HL-60/S4 treated with phorbol 12-myristate 13-acetate at 8.2 ng/mL for 4 days and 3 days (cell line): ENCODE measurements around the gene DTL.
"Not testable (repeated sequence)": the region's sequence is repeated elsewhere in the genome, so short reads cannot be mapped to it uniquely, and the experiment has no call there.

Source experiments
- in situ Hi-C: fragments of 300-500 bp; cut with MboI; formaldehyde crosslinking; loops from 2 replicates; pipeline ENCODE4 v1.15.0; 2022; ENCODE audit warnings: low sequenced_read_pairs

DTL gene, protein sequence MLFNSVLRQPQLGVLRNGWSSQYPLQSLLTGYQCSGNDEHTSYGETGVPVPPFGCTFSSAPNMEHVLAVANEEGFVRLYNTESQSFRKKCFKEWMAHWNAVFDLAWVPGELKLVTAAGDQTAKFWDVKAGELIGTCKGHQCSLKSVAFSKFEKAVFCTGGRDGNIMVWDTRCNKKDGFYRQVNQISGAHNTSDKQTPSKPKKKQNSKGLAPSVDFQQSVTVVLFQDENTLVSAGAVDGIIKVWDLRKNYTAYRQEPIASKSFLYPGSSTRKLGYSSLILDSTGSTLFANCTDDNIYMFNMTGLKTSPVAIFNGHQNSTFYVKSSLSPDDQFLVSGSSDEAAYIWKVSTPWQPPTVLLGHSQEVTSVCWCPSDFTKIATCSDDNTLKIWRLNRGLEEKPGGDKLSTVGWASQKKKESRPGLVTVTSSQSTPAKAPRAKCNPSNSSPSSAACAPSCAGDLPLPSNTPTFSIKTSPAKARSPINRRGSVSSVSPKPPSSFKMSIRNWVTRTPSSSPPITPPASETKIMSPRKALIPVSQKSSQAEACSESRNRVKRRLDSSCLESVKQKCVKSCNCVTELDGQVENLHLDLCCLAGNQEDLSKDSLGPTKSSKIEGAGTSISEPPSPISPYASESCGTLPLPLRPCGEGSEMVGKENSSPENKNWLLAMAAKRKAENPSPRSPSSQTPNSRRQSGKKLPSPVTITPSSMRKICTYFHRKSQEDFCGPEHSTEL

DNA sequence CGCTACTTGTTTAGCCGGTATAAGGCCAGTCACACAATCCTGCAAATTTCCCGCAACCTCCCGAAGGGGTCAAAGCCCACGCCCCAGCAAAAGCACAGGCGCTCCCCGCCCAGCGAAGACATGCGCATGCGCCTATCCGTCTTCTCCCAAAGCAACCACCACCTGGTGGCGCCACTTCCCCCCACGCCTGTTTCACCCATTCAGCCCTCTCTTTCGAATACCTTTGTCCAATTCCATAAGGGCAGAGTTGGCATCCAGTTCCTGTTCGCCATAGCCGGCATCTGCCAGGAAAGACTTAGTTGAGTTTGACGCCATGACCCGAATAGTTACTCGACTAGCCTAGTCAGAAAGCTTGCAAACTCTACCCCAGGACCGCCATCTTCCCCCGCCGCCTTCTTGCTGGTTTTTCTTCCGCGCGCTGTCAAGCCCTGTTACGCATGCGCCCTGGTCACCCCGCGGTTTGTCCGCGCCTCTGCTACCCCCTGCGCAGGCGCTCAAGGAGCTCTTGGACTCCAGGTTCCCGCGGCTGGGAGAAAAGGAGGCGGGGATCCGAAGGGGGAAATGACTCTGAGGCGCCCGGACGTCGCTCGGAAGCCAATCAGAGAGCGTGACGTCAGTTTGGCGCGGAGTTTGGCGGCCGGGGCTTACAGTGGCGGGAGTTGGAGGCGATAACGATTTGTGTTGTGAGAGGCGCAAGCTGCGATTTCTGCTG lies at the start of gene DTL, which contains the start of gene INTS7:
TSS of gene DTL (plus strand) at position 626 of the 712 bp plus-strand sequence. CDS start 143 bp downstream, outside the sequence.
TSS of gene INTS7 (minus strand) at position 435 of the 712 bp plus-strand sequence. CDS start at position 315, 120 bp downstream.
- in situ Hi-C loops, result loop anchor here (25.0 kb wide), 1 partner anchor 348 kb away; the partner anchor contains the start of gene NEK2

DNA sequence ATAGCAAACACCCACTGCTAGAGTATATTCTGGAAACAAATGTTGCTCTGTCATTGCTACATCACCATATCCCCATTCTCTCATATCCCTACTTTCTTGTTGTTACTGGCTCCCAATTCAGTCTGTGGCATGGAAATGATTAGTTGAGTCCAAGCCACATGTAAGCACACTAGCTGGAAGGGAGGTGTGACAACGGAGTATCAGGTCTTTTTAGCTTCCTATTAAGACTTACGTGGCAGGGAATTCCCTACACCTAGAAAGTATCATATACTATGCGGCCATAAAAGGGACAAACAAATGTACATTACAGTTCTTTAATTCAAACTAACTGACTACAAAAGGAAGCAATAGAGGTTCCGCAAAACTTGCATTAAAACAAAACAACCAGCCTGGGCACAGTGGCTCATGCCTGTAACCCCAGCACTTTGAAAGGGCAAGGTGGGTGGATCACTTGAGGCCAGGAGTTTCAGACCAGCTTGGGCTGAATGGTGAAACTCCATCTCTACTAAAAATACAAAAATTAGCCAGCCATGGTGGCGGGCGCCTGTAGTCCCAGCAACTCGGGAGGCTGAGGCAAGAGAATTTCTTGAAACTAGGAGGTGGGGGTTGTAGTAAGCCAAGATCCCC lies 48.8 kb upstream of the DTL start:
- in situ Hi-C loops, result no loop called here

DNA sequence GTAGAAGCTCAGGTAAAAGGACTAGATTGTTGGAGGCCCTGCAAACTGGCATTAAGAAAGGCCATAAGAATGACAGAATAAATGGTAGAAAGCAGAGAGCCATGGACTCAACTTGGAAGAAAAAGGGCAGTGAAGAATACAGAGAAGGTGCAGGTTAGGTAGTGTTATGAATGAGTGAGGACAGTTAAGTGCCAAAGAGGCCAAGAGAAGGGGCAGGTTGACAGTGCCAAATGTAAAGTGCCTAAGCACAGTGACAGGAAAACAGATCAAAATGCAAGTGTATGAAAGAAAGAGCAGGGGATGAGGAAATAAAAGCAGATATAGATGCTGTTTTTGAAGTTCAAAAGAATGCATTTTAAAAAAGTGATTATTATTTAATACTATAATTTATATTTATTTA lies 43.9 kb upstream of the DTL start:
- in situ Hi-C loops, result no loop called here

GRCh38 chr1:211997426-211997825 lies 38.1 kb upstream of the DTL start:
- in situ Hi-C loops, result not testable (repeated sequence)

- in situ Hi-C loops, result no loop called here
Measured at GRCh38 chr1:212002536-212002935, 33.0 kb upstream of the DTL start.

DNA sequence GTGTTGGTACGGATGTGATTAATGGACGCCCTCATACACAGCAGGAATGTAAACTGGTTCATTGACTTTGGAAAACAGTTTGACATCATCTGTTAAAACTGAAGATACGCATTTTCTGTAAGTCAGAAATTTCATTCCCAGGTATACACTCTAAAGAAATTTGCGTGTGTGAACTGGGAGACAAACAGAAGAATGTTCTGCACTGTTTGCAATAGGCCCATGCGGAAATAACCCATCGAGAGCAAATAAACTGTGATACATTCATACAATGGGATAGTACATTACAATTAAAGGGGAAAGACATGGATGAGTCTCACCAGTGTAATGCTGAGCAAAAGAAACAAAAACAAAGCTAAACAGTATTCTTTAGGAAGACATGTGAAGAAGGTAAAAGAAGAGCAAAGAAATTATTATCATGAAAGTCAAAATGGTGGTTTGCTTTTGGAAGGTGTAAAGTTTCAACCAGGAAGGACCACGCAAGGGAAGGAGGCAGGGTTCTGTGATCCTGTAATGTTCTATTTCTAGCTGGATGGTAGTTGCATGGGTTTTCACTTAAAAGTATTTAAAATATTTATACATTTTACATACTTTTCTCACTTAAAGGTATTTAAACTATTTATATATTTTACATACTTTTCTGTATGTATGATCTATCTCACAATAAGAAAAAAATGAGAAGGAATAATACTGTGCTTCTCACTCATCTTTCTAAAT lies 30.5 kb upstream of the DTL start:
- in situ Hi-C loops, result no loop called here

DNA sequence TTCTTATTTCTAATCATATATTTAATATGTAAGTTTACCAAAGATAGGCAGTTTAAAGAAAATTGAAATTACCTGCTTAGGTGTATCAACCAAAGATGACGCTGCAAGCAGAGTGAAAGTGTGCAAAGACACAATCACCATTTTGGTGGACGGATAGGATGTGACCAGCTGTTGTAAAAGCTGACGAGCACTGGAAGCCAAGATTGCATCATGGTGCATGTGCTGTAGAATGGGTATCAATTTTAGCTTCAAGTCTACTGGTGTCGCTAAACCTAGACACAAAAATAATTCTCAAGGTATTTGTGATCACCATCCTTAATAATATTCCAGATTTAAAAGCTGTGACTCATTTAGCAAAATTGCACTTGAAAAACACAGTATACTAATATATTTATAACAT lies 28.4 kb upstream of the DTL start:
- in situ Hi-C loops, result no loop called here

DNA sequence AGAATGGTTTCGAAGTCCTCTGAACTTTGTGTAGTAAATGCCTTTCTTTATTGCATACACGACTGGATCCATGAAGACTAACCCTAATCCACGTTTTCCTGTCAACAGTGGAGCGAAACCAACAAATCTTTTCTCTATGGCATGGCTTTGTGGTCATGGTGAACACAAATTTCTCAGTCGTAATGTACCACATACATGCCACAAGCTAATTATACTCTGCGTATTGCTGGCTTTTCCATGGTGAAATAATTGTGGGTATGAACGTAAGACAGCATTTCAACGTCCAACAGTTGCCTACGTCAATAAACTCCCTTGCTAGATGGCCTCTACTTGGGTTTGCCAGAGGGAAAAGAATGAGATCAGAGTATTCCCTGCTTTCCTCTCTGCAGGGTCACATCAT lies 27.7 kb upstream of the DTL start:
- in situ Hi-C loops, result no loop called here

GRCh38 chr1:212009561-212009960 lies 26.0 kb upstream of the DTL start:
- in situ Hi-C loops, result no loop called here

DNA sequence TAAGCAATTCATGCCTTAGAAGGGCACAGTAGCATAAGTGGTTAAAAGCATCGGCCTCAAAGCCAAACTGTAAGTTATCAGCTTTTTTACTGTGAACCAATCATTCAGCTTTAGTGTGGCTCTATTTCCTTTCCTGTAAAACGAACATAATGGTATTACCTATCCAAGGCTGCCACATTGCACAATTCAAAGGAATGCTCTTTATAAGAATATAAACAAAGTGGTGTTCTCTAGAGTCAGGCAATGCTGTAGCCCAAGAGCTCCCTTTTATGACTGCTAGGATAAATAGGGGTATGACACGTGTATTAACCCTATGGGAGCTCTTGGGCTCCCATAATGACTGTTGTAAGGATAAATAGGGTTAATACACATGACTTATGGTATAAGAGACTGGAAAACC lies 25.5 kb upstream of the DTL start:
- in situ Hi-C loops, result no loop called here

DNA sequence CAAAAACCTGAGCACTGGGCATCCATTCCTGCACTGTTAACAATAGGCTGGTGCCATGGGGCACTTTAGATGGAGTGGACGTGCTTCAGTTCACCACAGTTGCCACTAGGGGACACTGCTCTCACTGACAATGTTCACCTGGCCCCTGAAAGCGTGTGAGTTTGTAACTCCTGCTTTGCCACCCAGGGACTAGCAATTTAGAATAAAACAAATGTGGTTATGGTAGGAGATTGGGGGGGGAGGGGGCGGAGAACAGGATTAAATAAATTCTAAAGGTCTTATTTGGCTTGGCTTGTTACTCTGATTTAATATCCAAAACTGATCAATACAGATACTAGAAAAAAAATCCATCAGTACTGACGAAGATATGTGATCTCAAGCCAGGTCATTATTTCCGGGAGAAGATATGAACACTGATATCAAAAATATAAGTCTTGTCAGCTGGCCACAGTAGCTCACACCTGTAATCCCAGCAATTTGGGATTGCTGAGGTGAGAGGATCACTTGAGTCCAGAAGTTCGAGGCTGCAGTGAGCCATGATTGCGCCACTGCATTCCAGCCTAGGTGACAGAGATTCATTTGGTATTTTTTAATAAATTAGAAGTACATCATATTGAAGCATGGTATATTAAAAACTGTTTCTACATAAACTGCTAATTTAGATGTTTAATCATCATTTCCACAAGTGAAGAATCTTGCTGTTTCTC lies 23.4 kb upstream of the DTL start:
- in situ Hi-C loops, result no loop called here

DNA sequence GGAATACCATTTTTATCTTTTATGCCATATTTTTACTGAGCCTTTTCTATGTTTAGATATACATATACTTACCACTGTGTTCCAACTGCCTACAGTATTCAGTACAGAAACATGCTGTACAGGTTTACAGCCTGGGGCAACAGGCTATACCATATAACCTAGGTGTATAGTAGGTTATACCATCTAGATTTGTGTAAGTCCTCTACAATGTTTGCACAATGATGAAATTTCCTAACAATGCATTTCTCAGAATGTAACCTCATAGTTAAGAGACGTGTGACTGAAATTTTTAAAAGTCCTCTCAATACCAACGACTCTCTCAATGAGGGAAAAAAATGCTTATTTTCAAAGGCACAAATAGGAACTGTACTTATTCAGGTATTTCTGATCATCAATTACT lies 21.9 kb upstream of the DTL start:
- in situ Hi-C loops, result no loop called here

DNA sequence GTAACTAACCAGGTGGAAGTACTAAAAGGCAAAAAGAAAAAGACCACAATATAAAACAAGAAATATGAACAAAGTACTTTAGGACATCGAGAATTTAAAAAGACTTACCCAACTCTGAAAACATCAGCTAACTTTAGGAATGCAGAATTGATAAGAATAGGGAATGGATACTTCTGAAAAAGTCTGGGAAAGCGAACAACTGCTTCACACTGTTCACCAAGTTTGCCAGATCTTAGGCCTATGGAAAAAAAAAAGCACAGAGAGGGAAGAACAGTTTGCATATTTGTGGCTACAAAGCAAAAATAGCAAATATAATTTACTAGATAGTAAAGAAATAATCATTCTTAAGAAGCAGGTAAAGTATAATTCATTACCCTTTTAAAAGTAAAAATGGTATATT lies 14.6 kb upstream of the DTL start:
- in situ Hi-C loops, result no loop called here

DNA sequence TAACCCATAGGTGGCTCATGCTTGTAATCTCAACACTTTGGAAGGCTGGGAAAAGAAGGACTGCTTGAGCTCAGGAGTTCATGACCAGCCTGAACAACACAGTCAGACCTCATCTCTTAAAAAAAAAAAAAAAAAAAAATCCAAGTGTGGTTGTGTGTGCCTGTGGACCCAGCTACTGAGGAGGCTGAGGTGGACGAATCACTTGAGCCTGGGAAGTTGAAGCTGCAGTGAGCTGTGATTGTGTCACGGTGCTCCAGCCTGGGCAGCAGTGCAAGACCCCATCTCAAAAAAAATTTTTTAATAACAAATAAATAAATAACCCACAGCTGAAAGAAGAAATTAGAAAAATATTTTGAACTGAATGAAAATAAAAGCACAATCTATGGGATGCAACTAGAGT lies 14.0 kb upstream of the DTL start:
- in situ Hi-C loops, result no loop called here

- in situ Hi-C loops, result not testable (repeated sequence)
Measured at GRCh38 chr1:212022908-212023307, 12.6 kb upstream of the DTL start.

- in situ Hi-C loops, result loop anchor here (25.0 kb wide), 1 partner anchor 337 kb away; the partner anchor contains the start of gene NEK2
Measured at GRCh38 chr1:212024469-212025149, 10.9 kb upstream of the DTL start.

DNA sequence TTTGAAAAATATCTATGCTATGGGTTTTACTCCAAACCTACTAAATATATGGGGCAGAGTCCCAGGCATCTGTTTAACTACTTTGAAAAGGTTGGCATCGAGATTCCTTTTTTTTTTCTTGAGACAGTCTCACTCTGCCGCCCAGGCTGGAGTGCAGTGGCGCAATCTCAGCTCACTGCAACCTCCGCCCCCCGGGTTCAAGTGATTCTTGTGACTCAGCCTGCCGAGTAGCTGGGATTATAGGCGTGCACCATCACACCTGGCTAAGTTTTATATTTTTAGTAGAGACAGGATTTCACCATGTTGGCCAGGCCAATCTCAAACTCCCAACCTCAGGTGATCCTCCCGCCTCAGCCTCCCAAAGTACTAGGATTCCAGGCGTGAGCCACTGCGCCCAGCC lies 7.8 kb upstream of the DTL start:
- in situ Hi-C loops, result loop anchor here (25.0 kb wide), 1 partner anchor 340 kb away; the partner anchor contains the start of gene NEK2

GRCh38 chr1:212030936-212031528 lies 4.5 kb upstream of the DTL start:
- in situ Hi-C loops, result loop anchor here (25.0 kb wide), 1 partner anchor 344 kb away; the partner anchor contains the start of gene NEK2
